CD4-positive, alpha-beta T cell treated with Interleukin-12 subunit alpha and Interleukin-12 subunit beta, for 1 hour (primary cell): ENCODE results near the gene ZNF275.
A peak's percentile ranks its signal among the peaks of the same experiment; 100 is the strongest.
"Not testable (repeated sequence)": the region's sequence is repeated elsewhere in the genome, so short reads cannot be mapped to it uniquely, and the experiment has no call there.

Experiments
- DNase-seq: peaks from one replicate; pipeline ENCODE4 v3.0.0-alpha.2; 2020

The ZNF275 gene, protein sequence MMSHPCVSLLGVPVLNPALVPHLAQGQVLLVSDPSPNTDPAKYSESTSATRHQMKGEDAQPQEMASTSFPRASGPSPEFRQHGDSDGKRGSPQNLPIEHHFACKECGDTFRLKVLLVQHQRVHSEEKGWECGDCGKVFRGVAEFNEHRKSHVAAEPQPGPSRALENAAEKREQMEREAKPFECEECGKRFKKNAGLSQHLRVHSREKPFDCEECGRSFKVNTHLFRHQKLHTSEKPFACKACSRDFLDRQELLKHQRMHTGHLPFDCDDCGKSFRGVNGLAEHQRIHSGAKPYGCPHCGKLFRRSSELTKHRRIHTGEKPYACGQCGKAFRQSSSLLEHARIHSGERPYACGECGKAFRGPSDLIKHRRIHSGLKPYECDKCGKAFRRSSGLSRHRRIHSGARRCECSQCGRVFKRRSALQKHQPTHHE

DNA sequence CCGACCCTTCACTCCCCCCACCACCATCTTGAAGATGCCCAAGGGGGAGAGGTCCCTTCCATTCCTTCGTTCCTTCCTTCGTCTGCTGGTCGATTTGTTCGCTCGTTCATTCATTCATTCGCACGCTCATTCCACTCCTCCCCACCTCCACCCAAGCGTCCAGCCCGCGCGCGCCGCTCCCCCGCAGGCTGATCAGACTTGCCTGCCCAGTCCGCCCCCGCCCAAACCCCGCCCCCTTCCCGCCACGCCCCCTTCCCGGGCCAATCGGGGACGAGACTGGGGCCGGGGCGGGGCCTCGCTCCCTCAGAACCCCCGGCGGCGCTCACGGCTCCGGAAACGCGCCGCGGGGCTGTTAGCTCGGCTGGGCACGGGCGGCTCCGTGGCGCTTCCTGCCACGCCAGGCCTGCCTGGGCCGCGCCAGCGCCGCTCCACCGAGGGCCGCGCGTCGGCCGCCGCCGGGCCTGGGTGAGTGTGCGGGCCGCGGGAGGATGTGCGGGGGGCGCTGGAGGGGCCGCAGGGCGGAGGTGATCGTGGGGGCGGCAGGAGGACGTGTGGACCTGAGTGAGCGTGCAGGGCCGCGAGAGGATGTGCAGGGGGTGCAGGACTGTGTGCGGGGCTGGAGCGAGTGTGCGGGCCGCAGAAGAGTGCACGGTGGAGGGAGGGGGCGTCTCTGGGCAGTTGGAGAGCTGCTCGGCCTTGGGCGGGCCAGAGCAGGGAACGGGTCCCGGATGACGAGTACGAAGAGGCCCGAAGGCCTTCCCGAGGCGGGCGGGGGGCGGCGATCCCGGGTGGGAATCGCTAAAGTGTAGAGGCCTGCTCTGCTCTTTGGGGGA lies at the start of gene ZNF275:
Gene ZNF275 (plus strand): TSS at position 333 of the 833 bp plus-strand sequence. CDS start 2,527 bp downstream, outside the sequence.
- DNase-seq = peak; percentile 86

DNA sequence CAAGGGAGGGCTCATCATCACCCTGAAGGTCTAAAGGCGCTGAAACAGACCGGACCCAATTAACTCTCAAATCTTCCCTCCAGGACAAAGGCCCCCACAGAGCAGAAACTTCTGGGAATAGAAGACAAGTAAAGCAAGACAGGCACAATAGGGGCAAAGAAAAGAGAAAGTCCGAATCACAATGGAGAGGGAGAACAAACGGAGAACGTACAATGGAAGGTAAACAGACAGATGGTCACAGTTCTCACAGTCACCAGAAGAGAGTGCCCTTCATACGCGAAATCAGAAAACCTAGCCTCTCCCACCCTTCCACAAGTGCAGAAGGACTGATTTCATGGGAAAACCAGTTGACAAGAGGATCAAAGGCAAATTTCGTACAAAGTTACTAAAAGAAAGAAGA lies 48.3 kb upstream of the ZNF275 start:
- DNase-seq = not testable (repeated sequence)

DNA sequence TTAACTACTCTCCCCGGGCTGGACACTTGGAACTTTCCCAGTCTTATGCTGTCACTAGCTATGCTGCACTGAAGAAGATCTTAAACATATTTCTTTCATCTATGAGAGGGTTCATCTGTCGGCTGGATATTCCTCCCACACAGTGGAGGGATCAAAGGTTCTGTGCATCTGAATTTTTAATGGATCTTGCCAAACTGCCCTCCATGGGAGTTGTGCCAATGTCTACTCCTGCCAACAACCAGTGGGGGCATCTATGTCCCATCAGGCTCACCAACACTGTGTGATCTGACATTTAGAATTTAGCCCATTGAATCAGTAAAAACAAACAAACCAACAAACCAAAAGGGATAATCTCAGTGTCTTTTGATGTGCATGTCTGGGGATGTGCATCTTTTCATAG lies 45.1 kb upstream of the ZNF275 start:
- not testable (repeated sequence) for DNase-seq

DNA sequence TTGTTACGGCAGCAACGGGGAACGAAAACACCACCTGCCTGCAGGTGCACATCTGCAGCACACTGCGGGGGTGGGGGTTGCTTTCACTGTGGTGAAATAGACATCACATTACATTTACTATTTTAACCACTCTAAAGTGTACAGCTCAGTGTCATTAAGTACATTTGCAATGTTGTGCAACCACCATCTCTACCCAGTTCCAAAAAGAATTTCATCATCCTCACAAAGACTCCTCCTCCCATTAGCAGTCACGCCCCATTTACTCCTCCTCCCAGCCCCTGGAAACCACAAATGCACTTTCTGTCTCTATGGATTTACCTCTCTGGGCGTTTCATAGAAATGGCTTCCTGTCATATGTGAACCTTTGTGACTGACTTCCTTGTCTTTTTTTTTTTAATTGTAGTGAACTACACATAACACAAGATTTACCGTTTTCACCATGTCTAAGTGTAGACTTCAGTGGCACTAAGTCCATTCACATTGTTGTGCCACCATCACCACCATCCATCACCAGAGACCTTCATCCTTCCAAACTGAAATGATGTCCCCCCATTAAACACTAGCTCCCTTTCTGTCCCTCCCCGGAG lies 40.4 kb upstream of the ZNF275 start:
- not testable (repeated sequence) for DNase-seq

DNA sequence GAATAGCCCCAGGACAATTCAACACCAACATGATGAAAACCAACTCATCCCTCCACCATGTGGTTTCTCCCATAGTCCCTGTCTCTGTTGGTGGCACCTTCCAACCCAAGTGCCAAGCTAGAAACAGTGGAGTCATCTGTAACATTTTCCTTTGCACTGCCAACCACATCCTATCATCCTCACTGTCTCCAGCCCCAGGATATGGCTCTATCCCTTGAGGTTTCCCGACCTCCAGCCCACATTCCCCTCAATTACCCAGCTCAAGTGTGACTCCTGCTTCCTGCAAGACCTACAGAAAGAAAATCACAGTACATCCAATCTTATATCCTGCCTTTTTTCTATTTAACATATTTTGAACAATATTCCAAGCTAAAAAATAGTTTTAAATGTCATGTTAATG lies 36.6 kb upstream of the ZNF275 start:
- DNase-seq = no peak

DNA sequence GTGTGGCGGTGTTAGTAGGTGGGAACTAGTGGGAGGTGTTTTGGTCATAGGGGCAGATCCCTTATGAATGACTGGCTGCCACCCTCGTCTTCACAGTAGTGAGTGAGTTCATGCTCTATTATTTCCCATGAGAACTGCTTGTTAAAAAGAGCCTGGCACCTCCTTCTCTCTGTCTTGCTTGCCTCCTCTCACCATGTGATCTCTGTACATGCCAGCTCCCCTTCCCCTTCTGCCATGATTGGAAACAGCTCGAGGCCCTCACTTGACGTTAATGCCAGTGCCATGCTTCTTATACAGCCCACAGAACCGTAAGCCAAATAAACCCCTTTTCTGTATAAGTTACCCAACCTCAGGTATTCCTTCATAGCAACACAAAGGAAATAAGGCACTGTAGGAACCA lies 34.1 kb upstream of the ZNF275 start:
- no peak for DNase-seq

DNA sequence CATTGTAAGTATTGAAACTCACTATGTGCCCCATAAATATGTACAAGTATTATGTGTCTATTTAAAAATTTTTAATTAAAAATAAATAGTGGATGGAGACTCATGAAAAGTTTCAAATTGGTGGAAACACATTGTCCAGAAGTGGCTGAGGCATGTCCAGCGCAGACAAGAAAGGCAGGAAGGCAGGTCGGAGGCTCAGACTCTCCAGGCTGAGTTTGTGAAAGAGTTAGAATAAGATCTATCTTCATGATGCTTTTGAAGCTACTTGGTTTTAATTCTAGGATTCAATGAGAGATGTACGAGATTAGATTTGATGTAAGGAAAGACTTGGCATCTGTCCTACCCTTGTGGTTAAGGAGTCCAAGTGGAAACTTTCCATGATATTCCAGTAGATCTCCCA lies 32.2 kb upstream of the ZNF275 start:
- DNase-seq = no peak

DNA sequence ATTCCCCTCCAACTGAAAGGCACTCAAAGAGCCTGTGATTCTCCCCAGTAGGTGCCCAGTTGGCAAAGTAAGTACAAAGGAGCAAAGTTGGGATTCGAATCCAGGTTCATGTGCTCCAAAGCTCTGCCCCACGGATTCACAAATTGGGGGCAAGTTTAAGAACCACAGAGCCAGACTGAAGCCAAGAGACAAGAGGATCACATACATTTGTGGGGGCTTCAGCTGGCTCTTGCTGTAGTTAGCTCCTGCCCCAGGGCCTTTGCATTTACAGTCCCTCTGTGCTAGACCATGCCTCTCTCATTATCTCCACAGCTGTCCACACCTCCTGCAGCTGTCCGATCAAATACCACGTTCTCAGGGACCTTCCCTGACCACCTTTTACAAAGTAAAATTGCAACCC lies 31.2 kb upstream of the ZNF275 start:
- DNase-seq = no peak

DNA sequence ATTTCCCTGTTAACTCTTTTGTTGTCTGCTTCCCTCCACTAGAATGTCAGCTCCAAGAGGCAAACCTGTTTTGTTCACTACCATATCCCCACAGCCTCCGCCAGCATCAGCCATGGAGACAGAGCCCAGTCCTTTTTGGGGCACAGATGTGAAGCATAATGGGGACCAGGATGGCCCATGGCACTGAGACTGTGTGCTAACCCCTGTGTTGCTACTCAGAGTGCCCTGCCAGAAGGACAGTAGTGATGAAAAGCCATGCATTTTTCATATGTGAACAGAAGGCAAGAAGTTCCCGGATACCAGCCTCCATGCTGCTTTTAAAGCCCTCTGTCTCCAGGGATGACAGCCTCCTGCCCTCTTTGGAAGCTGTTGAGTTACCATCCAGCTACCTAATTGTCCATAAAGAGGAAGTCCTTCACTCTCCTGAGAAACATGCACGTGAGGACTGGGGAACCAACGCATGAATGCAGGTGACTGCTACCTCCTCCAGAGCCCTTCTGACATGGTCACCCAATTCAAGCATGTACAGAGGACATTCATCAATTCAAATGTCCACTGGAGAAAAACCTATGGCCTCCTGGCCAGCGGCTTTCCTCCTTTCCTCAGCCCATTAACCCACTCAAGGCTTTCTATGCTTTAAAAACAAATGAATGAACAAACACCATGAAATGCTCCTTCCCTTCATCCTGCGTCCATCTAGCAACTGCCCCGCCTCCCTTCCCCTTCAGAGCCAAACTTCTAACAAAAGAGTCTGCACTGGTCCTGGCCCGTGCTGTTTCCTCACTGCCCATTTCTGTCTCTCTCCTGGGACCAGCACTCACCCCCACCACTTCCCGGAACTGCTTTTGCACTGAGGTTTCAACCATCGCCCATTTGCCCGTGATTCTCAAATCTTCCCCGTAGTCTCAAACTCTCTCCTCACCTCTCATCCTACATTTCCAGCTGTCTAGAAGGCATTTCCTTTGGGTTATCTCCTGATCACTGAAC lies 30.4 kb upstream of the ZNF275 start:
- DNase-seq = no peak

DNA sequence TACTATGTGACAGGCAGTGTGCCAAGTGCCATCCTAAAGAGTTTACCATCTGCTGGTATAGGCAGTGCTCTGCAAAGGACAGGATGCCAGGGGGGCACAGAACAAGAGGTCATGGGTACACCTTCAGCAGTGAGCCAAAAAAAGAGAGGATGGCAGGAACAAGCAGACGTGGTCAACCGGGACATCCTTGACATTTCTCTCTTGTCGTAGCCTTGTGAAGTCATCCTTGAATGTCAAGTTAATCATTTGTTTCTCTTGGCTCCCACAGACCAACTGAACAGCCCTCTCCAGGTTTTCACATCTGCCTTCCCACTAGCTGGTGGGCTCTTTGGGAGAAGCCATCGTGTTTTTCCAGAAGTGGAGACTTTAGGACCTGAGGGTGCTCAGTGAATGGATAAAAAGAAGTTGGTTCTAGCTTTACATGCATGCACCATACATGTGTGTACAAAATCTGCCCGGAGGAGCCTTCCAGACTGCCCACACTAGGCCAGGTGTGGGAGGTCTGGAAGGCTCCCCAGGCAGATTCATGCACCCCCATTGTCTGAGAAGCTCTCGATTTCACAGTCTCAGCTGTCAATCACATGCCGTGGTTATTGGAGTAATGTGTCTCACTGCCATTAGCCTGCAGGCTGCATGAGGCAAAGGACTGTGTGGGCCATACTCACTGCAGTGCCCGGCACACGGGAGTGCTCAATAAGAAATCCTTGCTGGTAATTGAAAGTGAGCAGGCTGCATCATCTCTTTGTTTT lies 28.8 kb upstream of the ZNF275 start:
- no peak for DNase-seq

DNA sequence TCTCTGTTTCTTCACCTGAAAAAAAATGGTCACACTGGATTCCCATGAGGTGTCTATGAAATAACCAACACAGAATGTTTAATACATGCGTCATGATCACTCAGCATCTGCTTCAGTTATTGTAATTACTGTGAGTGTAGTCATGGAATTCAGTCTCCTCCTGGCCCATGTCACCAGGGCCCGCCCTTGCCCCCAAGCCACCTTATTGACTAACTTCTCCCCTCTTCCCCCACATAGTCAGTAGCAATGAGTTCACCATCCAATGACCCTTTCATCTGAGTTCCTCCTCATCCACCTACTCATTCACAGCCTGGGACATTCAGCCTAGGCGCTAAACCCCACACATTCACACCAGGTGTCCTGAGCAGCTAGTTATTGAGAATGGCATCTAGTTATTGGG lies 28.0 kb upstream of the ZNF275 start:
- no peak for DNase-seq

DNA sequence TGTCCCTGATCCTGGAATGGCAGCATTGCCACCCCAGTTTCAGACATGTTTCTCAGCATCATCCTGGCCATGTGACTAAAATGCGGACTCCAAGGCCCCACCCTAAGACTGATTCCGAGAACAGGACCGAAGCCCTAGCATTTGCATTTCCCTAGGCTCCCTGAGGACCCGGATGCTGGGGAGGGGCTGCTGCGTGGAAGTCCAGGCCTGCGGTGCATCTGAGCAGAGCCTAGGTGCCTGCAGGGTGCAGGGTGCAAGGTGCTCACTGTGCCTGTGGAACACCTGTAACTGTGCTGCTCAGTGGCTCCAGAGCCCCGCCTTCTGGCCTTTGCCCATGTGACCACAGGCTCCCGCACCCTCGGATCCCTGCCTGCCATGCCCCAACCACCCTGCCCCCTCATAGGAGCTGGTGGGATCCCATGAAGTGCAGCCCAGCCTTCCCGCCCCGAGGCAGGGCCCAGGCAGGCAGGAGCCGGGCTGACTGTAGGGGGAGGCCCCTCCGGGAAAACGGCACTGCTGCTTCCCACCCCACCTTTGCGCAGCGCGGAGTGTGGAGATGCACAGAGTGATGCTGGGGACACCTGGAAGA lies 27.3 kb upstream of the ZNF275 start:
- DNase-seq = no peak

DNA sequence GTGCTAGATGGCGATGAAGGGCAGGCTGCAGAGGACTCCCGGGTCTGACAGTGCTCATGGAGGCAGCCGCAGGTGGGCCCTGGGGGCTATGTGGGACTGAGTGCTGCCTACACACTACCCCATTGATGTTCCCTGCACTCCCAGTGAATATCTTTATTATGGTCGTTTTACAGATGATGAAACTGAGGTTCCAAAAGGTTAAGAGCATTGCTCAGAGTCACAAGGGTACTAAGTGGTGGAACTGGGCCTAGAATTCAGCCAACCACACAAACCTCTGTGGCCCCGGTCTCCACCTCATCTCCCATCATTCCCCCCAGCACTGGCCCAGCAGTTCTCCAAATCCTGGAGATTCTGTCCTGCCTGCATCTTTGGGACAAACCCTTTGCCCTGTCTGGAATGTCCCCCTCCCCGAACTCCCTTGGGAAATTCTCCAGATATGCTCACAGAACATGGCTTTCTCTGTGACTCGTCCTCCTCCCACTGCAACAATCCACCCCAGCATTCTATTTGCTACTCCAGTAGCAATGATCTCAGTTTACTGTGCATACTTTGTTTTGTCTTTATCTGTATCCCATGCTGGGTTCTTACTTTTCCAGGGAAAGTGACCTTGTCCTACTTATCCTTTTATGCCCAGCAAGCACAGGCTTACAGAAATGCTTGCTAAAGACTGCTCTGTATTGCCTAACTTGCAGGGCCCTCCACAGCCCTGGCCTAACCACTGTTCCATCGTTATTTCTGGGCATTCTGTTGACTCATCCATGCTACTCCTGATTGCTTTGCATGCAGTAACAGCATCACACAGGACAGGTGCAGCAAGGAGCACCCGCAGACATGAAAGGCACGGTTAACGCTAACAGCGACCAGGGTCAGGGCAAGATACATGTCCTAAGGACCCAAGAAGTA lies 26.4 kb upstream of the ZNF275 start:
- DNase-seq = no peak

DNA sequence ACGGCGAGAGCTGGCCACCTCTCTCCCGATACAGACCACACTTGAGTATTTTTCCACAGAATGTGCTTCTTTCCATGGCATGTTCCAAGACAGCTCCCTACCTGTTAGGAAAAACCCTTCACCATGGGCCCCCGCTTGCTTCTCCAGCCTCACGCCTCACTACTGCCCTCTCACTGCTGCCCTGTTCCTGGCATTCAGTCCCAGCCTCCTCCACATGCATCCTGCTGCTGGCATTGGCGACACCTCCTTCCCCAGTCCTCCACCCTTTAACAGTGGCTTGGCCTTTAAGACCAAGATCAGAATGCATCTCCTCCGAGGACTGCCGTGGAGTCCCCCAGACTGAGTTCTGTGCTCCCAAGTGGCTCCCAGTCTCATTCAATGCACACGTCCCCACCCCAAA lies 23.1 kb upstream of the ZNF275 start:
- DNase-seq = no peak

DNA sequence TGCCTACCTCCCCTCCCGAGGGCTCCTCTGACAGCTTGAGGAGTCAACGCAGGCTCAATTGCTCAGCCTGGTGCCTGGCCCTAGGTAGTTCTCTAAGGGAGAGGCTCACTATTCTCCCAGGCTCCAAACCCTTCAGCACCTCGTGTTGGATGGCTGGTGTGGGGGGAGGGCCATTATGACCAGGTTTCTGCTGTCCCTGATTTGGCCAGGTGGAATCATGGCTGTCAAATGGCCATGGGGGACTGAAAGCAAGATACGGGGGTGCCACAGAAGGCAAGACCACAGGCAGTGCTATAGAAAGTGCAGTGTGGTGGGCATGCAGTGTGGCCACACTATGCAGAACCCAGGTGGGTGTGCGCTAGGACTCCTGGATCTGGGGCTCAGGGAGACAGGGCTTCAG lies 21.9 kb upstream of the ZNF275 start:
- no peak for DNase-seq

DNA sequence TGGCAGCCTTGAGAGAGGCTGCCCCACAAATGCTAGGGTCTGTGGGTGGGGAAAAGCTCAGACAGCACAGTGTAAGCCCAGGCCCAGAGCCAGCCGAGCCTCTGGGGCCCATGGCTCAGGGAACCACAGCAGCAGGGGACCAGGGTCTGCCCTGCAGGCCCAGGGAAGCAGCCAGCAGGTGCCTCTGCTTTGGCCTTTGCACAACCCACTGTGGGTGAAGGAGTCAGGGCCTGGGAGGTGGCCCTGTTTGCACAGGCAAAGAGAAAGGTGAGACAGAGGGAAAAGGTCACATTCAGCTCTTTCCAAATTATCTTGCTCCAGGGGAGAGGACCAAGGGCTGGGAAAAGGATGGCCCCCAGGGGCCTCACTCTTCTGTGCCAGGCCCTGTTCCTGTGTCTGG lies 21.1 kb upstream of the ZNF275 start:
- no peak for DNase-seq

DNA sequence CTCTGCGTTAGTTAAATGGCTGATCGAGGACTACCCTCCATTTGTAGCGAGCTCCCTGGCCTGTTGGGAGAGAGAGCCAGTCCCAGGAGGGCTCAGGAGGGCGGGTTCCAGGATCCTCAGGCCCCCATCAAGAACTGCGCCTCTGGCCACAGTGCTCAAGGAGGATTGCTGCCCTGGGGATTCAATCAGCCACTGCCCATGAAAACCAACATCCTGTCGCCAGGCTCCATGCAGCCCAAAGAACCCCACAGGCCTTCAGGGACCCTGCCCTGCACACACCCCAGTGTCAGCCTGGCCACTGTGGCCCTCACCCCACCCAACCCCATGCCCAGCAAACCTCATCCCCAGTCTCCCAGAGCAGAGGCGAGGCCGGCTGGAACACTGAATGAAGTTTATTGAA lies 16.6 kb upstream of the ZNF275 start:
- no peak for DNase-seq

DNA sequence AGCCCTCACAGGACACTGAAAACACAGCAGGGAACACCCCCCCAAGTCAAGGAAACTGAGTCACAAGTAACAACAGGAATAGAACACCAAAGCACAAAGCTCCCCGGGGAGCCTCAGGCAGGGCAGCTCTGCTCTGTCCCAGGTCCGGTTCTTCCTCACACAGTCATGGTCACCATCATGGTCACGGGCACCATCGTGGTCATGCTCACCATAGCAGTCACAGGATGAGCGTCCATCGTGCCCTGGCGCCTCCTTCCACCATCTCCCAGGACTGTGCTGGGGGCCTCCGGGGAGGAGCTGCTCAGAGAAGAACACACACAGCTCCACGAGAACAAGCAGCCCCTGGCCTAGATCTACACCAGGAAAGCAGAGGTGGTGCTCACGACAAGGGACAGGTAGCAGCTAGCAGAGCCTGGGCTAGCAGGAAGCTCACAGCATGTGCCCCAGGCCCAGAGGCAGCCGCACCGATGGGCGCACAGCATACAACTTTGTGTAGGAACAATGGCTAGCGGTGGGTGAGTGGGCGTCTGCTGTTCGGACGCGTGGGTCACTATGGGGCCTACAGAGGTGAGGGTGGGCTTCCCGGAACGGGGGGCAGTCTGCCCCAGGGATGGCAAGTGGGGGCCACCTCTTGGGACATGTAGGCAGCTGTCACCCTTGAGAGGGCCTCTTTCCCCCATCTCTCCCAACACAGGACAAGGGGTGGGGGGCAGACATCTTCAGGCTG lies 15.8 kb upstream of the ZNF275 start:
- DNase-seq = no peak

DNA sequence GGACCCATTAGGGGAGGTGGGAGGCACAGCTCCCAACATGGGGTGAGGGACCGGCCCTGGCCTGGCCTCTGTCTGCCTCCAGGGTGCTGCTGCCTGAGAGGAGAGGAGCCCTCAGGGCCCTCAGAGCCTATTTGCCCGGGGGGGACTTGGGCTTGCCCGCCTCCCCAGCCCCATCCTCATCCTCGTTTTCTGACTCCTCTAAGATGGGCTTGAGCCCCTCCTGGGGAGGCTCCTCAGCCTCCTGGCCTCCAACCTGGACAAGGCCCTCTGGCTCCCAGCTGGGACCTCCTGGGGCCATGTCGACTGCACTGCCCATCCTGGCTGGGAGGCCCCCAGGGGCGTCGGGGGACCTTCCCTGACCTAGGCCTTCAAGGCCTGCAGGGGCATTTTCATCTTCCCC lies 15.1 kb upstream of the ZNF275 start:
- no peak for DNase-seq
